Vagina (tissue), 2 donors: ENCODE measurements around the gene MAGOH.

Experiments
- CTCF ChIP-seq, 3 experiments: fragments of 450-650 bp in 2 of 3; fragments of 200-600 bp in 1 of 3; sonication (generic) in 1 of 3; IDR thresholded peaks; one replicate each; pipeline ENCODE4 v1.5.1; 2017 to 2019; ENCODE audit warnings: antibody characterized with exemption in 3 of 3, mild to moderate bottlenecking in 2 of 3, moderate library complexity in 2 of 3
- POLR2AphosphoS5 ChIP-seq, 2 donors: sonication (generic); formaldehyde crosslinking; IDR thresholded peaks; one replicate each; pipeline ENCODE4 v1.9.0; 2017; ENCODE audit warnings: antibody characterized with exemption in 2 of 2, mild to moderate bottlenecking in 2 of 2, low read depth in 1 of 2; ENCODE audit not compliant: insufficient read depth in 1 of 2

- no peak for TF ChIP-seq CTCF (IDR thresholded peaks at IDR 0.05)
- no peak for TF ChIP-seq POLR2AphosphoS5 (IDR thresholded peaks at IDR 0.05; ENCODE audit: insufficient read depth in 1 of 2, low read depth in 1 of 2)
Measured at GRCh38 chr1:53276902-53277281, 38.6 kb upstream of the MAGOH start.
